Fibroblast of skin of abdomen (primary cell): Measurements from ENCODE around the gene ACACB. TPM values are rescaled to one million over a fixed set of nuclear protein-coding genes. Genes with fewer than 3 reads are reported as not detected.

Source experiments
- DNase-seq: peaks from one replicate; pipeline ENCODE4 v3.0.0-alpha.2; 2013
- polyA plus RNA-seq, 2 experiments: library from polyadenylated mRNA; unstranded; fragments of 120-200 nt; gene quantifications; one replicate each; pipeline ENCODE4 v1.2.1, GENCODE V29; 2013; ENCODE audit not compliant: insufficient read length in 2 of 2

The ACACB gene
- 2.2 TPM for polyA plus RNA-seq (2013, experiment 1 of 2; ENCODE audit: insufficient read length)
- polyA plus RNA-seq (2013, experiment 2 of 2; ENCODE audit: insufficient read length): 1.6 TPM

DNA sequence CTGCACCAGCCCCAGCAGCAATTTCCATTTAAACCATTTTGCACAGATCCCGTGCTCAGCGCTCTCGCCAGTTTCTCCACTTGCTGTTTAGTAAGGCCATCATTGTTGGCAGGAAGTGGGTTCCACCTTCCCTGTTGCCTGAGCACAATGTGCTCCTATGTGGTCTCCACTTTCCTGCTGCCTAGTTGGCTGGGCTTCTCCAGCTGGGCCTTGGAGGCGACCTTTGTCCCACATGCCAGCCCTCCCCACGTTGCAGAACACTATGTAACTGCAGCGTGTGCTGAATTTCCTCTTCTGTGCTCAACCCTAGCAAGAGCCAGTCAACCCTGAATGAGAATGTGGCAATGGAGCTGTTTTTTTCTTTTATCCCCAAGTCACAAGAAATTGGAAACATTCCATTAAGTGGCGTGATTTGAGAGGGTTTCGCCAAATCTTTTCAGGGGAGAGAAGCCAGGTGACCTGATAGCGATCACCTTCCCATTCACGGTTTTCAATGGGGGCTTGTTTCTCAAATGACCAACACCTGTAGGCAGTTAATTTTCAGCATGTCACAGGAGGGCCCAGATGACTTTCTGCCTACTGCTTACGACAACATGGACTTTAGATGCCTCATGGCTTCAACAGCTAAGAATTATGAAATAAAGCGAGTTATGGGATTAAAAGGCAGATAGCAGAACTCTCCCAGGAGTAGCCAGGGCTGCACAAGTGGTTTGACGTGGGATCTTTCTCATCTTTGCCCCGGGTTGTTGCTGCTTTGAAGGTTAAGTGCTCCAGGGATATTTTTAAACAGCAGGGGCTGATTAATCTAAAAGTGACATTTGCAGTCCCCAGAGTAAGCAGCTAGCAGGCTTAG lies at the start of gene ACACB:
Gene ACACB, plus strand, starts transcription at position 830 of the 853 bp plus-strand sequence. CDS start 22,819 bp downstream, outside the sequence.
- no peak for DNase-seq

DNA sequence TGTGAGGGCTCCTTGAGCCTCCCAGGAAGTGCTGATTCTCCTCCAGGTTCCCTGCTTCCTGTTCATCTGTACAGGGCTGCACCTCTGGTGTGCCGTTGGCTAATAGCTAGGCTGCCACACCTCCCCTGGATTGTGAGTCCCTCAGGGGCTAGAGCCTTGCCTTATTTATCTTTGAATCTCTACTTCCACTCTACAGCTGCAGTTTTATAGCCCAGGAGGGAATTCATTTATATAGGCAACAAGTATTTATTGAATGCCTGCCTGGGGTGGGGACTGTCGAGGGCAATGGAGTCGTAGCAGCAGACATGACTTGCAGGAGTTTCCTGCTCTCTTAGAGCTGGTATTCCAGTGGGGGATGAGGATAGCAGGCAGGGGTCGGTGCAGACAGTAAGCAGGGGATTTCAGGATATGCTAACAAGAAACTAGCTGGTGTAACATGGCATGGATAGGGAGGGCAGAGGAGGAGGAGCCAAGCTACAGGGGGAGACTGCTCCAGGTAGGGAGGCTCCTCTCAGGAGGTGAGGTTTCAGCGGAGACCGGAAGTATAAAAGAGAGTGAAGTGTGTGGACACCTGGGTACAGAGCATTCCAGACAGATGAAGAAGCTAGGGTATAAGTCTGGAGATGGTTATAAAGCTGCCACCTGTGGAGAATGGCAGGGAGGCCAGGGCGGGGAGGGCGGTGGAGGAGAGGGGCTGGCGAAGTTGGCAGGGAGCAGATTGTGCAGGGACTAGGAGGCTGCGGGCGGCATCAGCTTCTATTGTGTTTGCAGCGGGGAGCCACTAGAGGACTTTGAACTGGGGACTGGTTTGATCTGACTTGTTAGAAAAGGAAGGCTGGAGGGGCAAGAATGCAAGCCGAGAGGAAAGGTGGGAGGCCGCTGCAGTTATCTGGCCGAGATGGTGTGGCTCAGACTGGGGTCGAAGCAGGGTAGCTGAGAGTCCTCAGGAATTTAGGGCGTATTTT lies 46.8 kb upstream of the ACACB start:
- no peak for DNase-seq

DNA sequence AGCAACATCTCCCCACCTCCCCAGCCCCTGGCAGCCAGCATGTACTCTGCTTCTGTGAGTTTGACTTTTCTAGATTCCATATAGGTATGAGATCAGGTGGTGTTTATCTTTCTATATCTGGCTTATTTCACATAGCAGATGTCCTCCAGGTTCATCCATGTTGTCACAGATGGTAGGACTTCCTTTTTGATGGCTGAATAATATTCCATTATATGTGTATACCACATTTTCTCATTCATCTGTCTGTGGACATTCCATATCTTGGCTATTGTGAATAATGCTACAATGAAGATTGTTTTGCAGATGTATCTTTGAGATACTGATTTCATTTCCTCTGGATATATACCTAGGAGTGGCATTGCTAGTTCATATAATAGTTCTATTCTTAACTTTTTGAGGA lies 41.5 kb upstream of the ACACB start:
- no peak for DNase-seq

DNA sequence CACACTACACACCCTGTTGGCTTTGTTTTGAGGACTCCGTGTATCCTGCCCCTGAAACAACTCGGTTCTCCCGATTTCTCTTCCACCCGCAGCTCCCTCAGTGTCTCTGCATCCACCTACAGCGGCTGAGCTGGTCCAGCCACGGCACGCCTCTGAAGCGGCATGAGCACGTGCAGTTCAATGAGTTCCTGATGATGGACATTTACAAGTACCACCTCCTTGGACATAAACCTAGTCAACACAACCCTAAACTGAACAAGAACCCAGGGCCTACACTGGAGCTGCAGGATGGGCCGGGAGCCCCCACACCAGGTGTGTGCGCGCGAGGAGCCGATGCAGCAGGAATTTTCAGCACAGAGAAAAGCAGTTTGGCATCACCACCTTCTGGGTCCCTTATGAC lies 33.6 kb upstream of the ACACB start:
- DNase-seq: no peak

DNA sequence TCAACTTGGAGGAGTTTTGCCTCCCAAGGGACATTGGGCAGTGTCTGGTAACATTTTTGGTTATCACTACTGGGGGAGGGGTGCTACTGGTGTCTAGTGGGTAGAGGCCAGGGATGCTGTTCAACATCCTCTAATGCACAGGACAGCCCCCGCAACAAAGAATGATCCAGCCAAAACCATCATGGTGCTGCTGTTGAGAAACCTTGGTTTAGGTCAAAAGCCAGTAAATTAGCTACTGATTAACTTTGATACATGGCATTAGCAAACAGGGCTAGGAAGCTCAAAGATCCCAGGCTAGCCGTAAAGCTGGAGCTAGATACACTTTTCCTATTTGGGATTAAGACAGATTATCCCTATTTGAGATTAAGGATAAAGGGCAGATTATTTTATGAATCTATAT lies 32.0 kb upstream of the ACACB start:
- DNase-seq: no peak

DNA sequence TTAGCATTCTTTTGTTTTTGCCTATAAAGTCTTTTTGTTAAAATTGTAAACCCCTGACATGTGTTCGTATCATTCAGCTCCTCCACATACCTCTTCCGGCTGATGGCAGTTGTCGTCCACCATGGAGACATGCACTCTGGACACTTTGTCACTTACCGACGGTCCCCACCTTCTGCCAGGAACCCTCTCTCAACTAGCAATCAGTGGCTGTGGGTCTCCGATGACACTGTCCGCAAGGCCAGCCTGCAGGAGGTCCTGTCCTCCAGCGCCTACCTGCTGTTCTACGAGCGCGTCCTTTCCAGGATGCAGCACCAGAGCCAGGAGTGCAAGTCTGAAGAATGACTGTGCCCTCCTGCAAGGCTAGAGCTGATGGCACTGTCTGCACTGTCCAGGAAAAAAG lies 30.8 kb upstream of the ACACB start:
- DNase-seq: no peak

DNA sequence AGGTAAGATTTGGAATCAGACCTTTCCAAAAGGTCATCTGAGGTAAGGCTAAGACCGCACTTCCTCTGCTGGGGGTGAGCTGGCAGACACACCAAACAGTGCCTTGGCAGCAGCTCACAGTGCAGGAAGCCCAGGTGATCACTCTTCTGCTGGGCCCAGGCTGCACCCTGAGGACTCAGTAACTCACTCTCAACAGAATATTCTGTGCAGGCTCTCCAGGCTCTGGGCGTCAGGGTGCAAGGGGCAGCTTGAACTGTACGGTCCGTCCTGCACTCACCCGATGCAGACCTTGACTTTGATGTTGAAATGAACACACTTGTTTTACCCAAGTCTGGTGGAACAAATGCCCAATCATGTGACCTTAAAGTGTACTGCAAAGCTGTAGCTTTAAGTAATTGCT lies 29.1 kb upstream of the ACACB start:
- DNase-seq: no peak

DNA sequence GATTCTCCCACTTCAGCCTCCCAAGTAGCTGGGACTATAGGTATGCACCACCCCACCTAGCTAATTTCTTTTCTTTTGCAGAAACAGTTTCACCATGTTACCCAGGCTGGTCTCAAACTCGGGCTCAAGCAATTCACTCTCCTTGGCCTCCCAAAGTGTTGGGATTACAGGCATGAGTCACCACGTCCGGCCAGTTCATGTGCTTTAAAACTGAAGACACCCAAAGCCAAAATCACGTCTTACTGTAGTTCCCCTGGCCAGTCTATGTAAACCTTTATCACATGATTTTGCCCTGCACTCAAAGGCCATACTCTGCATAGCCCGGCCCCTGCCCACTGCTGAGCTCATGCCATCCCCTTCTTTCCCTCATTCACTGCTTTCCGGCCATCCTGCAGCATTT lies 27.6 kb upstream of the ACACB start:
- DNase-seq: peak; percentile 5

DNA sequence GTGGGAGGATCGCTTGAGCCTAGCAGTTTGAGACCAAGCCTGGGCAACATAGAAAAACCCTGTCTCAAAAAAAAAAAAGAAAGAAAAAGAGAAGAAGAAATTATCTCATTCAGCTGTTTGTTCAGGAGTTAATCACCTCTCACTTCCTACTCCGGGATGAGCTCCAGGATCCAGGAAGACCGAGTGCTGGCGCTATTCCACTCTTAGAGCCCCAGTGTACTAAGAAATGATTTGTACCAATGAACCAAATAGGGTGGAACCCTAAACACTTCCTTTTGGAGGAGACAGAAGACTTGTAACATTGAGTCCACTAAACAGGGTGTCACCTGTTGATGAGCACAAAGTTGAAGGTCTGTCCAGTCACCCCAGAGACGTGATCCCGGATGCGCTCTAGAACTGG lies 26.7 kb upstream of the ACACB start:
- no peak for DNase-seq

DNA sequence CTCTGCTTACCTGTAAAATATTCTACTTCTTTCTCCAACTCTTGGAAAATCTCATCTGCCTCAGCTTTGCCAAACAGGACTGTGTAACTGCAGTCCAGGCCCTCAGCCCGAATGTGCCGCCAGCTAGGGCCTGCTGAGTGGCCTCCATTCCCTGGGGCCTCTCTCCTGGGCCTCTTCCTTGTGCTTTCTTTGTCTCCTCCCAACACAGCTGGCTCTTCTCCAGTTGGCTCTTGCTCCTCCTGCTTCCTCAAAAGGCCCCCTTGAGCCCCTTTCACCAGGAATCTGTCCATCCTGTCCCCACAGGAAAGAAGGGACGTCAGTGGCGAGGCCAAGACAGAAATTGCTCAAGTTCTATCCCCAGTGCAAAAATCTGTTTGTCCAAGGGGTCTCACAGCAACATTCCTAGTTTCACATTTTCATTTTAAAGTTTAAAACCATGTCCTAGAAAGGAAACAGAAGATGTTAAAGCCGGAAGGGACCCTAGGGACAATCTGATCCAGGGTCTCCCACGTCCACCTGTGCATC lies 23.8 kb upstream of the ACACB start:
- no peak for DNase-seq

DNA sequence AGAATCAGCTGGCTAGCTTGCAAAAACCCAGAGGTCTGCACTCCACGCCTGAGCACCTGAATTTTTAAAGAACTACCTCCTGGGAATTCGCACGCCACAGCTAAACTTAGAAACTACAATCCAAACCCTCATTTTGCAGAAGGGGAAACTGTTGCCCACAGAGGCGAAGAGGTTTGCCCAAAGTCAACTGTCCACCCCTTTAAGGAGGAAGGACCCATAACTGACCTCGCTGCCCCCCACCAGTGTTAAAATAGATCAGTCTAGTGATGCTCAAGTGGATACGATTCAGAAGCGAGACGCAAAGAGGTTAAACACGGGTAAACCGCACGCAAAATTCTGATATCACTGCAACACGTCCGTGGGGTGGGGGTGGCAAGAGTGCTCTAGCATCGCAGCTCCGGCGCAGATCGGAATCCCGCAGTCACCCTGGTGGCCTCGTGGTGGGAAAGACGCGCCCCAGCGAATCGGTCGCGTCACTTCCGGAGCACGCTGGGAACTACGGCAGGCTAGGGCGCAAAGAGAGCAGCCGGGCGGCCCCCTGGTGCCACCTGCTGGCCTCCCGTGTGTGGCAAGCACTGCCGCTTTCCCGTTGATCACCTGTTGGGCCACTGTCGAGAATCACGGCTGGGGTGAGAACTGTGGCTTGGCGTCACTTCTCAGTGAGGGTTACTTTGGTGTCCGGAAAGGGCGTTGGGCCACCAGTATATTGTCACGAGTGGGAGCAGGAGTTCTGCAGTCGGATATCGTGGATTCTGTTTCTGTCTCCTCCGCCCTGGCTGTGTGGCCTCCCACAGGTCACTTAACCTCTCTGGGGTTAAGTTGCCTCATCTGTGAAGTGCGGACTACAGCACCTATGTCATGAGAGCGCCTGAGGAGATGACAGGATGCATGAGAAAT lies 23.1 kb upstream of the ACACB start, which contains the start of gene ALKBH2:
Gene ALKBH2, minus strand, starts transcription at position 451 of the 897 bp plus-strand sequence. CDS start 686 bp downstream, outside the sequence.
- peak; percentile 91 for DNase-seq

DNA sequence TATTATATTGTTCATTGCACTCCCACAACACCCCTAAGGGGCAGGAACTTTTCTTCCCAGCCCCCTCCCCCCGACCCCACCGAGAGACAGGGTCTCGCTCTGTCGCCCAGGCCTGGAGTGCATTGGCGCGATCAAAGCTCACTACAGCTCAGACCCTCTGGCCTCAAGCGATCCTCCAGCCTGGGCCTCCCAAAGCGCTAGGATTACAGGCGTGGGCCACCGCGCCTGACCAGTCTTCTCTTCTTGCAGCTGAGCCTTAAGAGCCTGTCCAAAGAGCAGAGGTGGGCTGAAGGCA lies 19.3 kb upstream of the ACACB start:
- DNase-seq: no peak

DNA sequence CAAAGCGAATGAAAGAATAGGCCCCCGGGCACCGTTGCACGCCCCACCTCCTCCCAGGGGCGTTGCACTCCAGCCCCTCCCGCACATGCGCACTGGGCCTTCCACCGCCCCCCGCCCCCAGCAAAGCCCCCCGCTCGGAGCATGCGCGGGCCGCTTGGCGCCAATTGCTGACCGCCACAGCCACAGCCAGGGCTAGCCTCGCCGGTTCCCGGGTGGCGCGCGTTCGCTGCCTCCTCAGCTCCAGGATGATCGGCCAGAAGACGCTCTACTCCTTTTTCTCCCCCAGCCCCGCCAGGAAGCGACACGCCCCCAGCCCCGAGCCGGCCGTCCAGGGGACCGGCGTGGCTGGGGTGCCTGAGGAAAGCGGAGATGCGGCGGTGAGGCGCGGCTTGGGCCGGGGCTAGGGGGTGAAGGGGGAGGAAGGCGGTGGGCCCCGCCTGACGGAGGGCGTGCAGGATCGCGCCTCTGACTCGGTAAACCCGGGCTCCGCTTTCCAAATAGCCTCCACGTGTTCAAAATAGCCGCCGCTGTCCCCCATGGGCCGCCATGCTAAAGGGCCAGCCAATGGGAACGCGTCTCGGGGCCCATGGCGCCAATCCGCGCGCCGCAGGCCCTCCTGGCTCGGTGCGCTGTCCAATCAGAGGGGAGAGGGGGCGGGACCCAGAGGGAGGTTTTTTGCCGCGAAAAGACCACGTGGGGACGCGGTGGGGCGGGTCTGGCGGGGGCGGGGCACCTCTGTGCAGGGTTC lies 18.8 kb upstream of the ACACB start, which contains the start of gene UNG:
Gene UNG, plus strand, starts transcription at position 163 of the 748 bp plus-strand sequence. Its CDS starts 83 bp downstream, at position 246.
- DNase-seq: peak; percentile 96

DNA sequence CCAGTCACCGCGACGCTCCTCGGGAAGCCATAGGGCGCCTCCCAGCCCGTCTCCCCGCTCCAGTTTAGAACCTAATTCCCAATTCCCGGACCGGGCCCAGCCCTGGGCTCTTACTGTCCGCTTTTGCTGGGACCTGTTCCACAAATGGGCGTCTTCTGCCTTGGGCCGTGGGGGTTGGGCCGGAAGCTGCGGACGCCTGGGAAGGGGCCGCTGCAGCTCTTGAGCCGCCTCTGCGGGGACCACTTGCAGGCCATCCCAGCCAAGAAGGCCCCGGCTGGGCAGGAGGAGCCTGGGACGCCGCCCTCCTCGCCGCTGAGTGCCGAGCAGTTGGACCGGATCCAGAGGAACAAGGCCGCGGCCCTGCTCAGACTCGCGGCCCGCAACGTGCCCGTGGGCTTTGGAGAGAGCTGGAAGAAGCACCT lies 18.2 kb upstream of the ACACB start:
- DNase-seq: peak; percentile 62

DNA sequence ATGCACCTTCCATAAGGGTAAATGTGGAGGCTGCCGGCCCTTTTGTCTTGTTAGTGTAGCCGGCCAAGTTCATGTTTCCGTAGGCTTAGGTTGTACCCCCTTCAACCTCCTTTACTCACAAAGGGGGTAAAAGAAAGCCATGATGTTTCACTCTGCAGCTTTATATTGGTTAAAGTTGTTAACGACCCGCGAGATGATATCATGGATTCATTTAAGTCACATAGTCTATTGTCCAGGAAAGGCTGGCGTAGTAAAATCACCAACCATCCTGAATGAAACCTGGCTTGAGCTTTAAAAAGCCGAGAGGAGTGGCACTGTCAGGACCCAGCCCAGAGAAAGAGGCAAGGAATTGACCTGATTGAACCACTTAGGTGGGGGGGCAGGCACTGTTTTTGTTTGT lies 17.7 kb upstream of the ACACB start:
- DNase-seq: no peak

DNA sequence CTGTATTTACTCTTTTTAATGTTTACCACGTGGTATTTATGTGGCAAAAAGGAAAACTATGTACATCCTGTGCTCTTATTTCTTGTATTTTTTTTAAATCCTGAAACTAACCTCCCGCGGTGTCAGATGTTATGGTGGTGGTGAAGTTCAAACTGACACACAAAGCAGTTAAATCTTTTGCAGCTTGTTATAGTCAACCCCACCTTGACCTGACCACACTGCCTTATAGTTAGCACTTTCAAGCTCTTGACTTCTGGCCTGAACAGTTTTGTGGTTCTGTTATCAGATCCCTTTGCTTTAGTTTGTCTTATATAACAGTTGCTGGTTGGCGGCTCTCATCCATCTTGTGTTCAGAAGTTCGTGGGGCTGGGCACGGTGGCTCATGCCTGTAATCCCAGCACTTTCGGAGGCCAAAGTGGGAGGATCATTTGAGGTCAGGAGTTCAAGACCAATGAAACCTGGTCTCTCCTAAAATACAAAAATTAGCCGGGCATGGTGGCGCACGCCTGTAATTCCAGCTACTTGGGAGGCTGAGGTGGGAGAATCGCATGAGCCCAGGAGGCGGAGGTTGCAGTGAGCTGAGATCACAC lies 16.9 kb upstream of the ACACB start:
- no peak for DNase-seq

DNA sequence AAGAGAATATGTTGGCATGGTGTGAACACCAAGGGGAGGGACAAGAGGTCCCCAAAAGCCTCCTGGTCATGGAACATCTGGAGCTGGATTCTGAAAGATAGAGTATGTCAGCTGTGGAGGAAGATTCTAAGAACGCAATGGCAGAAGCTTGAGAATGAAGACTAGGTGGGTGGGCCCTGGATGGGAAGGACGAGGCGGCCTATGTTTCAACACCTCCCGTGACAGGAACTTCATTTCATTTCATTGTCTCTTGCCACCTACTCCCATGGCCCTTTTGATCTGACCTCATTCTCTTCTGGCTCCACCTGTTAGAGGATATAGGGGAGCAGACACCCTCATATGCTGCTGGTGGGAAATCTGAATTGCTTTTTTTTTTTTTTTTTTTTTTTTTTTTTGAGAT lies 15.6 kb upstream of the ACACB start:
- DNase-seq: no peak

DNA sequence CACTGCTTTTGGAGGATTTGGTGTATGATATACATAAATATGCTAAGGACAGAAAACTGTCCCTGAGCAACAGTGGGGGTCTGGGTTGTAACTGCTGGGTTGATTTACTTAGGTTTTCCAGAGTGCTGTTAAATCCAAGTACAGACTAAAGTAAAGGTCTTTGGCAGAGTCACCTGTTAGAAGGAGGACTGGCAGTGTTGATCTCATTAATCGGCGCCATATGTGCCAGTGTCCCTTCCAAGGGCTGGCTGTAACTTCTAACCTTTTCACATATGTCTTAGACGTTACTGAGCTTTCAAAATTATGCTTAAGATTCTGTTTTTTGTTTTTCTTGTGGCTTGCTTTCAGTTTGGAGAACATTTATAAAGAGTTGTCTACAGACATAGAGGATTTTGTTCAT lies 13.9 kb upstream of the ACACB start:
- no peak for DNase-seq

DNA sequence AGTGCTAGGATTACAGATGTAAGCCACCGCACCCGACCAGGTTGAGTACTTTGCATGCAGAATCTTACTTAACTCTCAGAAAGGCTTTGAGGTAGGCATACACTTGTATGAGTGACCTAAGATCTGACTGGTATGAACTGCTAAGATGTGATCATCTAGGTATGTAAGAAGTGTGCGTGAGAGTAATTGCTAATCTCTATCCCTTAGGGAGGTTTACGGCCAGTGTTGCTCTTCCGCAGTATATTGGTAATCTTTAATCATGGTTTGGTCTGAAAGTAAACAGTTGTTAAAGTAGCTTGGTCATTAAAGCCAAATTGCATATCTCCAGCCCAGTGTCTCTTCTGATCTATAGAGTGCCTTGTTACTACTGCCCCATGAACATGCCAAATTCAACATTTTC lies 11.2 kb upstream of the ACACB start:
- no peak for DNase-seq

DNA sequence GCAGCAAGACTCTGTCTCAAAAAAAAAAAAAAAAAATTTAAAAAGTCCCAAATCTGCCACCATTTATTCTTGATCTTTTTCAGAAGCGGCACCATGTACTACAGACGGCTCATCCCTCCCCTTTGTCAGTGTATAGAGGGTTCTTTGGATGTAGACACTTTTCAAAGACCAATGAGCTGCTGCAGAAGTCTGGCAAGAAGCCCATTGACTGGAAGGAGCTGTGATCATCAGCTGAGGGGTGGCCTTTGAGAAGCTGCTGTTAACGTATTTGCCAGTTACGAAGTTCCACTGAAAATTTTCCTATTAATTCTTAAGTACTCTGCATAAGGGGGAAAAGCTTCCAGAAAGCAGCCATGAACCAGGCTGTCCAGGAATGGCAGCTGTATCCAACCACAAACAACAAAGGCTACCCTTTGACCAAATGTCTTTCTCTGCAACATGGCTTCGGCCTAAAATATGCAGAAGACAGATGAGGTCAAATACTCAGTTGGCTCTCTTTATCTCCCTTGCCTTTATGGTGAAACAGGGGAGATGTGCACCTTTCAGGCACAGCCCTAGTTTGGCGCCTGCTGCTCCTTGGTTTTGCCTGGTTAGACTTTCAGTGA lies 6.5 kb upstream of the ACACB start:
- DNase-seq: no peak
